Amniotic epithelial cell (primary cell): Measurements from ENCODE around the gene HYAL3.
"Not testable (repeated sequence)": the region's sequence is repeated elsewhere in the genome, so short reads cannot be mapped to it uniquely, and the experiment has no call there.

Experiments used
- DNase-seq: peaks from one replicate; pipeline ENCODE4 v3.0.0-alpha.2; 2010; ENCODE audit warnings: low read depth

Gene HYAL3

DNA sequence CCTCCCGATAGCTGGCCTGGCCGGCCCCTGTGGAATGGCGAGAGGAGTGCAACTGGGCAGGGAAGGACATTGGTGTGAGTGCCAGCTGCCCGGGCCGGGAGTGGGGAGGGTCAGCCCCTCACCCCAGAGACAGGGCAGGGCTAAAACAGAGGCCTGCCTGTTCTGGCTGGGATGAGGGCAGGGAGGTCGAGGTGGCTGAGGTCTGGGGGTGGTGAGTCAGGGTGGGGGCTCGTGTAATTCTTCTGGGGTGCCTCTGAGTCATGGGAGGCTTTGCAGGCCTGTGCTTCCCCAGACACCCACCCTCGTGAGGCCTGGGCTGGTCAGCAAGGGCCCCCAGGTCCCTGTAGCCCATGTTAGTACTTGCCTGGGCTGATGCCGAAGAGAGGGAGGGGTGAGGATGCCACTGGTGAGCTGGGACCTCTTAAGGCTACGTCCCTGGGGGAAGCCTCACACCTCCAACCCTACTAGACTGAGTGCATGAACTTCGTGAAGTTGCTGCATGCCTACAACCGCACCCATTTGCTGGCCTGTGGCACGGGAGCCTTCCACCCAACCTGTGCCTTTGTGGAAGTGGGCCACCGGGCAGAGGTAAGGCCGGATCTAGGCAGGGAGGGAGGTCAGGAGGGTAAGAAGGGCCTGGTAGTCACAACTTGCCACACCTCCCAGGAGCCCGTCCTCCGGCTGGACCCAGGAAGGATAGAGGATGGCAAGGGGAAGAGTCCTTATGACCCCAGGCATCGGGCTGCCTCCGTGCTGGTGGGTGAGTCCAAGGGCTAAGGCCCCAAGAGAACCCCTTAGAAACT lies 28.6 kb downstream of the HYAL3 start:
- peak; percentile 42 for DNase-seq

DNA sequence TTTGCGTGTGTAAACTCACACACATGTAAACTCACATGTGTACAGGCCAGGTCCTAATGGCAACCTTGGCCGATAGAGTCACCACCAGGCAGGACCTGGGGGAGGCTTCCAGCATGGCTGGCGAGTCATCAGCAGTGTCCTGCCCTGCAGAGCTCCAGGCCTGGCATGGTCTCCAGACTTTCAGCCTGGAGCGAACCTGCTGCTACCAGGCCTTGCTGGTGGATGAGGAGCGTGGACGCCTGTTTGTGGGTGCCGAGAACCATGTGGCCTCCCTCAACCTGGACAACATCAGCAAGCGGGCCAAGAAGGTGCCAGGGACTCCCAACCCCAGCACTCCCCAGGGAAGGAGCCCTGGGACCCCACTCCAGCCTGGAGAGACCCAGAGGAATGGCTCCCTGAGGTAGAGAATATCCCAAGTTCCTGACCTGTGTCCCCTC lies 29.2 kb downstream of the HYAL3 start:
- peak; percentile 58 for DNase-seq

DNA sequence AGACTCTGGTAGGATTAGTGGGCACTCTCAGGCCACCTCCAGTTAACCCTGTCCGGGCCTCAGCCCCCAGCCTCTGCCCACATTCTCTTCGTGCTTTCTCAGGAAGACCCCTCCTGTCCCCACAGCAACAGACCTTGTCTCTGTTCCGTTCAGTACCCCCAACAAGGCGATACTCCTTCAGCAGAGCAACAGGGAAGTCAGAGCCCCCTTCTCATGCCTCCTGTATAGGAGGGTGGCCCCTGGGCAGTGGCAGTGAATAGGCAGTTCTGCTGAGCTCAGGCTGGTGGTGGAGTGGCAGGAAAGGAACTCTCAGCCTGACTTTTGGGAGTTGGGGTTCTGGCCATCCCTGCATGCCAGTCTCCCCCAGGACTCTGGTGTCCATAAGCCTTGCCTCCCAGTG lies 29.7 kb downstream of the HYAL3 start:
- no peak for DNase-seq

DNA sequence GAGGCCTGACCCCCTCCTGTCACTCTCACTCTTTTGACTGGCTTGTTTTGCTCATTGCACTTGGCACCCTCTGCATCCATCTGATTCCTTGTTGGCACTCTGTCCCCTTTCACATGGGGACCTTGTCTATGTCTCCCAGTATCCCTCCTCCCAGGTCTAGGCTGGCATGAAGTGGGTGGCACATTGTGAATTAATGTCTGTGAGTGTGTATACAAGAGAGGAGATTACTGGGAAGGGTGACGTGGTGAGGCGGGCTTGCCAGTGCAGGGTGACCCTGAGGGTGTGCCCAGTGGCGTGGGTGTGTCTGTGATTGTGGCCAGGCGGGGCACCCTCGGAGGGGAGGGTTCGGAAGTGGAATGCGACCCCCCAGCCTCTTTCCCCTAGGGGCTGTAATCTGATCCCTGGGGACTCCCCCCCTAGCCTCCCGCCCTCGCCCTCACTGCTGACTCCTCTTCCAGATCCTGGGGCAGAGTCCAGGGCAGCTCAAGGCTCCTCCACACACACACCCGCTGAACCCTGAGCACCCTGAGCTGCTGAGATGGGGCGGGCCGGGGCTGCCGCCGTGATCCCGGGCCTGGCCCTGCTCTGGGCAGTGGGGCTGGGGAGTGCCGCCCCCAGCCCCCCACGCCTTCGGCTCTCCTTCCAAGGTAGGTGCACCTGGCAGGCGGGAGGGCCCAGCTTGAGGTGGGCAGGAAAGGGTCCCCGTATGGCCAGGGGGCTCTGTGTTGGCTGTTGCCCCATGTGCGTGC lies 30.3 kb downstream of the HYAL3 start, which contains the start of gene SEMA3B:
Gene SEMA3B, plus strand, starts transcription at position 445 of the 749 bp plus-strand sequence. Its CDS starts 94 bp downstream, at position 539.
- peak; percentile 29 for DNase-seq

DNA sequence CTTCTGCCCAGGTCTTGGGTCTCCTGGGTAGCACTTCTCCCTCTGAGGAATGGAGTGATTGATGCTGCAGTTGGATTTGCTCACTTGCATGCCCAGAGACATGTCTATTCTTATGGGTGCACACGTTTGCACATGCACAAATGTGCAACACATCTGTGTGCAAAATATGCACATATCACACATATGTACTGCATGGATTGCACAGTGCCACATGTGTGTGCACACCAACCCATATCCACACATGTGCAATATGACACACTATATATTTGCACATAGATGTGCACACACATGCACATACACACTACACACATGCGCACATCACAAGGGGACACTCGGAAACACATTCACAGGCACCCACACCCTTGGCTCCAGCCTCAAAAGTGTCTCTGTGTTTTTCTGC lies 30.9 kb downstream of the HYAL3 start:
- DNase-seq = no peak

DNA sequence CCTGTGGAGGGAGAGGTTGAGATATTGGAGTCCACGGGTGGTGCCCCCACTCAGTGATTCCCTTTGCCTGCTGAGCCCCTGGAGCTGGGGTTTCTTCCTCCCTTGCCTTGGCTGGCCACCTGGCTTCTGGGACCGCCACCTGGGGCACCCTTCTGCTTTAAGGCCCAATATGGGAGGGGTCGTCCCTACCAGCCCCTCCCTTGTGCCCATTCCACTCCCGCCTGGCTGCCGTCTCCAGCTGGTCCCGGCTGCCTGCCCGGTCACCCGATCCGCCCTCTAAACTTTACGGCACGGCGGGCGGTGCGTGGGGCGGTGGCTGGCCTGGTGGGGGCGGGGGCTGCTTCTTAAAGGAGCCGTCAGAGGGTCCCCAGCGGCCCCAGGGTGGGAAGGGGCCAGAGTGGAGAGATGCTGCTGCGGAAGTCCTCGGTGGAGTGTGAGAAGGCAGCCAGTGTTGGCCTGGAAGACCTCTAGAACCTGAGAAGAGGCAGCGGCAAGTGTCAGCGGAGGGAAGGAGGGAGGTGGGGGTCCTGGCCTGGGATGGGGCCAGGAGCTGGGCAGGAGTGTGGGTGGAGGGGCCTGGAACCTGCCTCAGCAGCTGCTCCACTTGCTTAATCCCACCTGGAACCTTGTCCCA lies 31.8 kb downstream of the HYAL3 start:
- DNase-seq = no peak

DNA sequence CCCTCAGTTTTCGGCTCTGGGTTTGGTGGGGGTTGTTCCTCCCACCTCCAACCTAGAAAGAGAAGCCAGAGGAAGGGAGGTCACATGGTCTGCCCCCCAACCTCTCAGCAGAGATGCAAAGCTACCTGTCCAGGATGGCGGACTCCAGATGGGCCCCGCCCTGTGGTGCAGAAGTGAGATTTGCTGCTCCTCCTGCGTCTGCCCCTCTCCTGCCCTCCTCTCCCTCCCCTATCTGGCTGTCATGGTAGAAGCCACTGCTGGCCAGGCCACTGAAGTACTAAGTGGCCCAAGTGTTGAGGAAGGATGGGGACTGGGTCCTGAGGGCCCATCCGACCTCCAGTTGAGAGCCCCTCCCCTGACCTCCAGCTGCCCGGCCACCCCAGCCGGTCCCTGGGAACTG lies 32.4 kb downstream of the HYAL3 start:
- DNase-seq = no peak

DNA sequence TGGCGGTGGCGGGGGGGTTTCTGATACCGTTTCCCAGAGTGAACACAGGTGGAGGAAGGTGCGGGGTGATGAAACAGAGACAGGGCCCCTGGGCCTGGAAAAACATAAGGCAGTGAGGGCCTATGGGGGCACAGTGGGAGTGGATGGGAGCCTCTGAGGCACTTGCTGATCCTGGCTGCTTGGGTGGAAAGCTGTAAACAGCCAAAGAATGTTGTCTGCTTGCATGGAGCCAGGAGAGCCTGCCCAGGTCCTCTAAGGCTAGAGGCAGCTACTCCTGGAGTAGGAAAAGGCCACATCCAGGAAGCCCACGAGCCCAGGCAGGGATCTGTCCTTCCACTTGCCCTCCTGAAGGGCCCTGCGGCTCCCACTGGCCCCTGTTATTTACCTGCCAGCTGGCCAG lies 33.2 kb downstream of the HYAL3 start:
- no peak for DNase-seq

DNA sequence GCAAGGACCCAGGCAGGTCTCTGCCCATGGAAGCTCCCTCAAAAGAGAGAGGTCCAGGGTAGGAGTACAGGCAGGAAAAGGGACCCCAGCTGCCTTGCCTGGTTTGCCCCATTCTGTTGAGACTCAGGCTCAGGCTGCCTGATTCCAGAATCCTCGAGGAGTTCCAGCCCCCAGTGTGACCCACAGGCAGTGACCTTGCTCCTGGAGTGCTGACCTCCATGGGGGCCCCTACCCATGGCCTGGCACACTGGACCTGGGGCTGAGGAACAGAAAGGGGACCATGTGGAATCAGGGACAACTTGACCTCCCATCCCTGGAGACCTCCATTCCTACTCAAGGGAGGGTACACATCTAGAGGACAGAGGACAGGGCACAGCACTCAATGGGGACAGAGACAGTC lies 33.6 kb downstream of the HYAL3 start:
- no peak for DNase-seq

DNA sequence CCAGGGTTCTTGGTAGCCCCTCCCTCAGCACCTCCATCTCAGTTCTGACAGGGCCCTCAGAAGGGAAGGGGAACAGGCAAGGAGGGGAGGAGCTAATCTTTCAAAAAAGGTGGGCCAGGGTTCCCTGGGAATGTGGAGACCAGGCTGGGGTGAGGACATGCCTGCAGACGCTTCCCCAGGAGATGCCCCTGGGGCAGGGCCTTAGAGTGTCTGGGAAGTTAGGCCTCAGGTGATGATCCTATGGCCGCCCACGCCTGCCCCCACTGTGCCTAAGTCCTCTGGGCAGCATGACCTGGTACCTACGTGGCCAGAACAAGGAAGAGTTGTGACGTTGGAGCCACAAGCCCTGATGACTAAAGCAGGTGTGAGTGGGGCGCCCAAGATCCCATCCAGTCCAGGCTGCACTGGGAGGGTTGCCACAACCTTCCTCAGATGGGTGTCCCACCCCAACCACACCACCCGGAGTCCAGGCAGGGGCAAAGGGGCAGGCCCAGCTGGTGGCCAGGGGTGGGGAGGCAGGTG lies 34.2 kb downstream of the HYAL3 start:
- DNase-seq = no peak

DNA sequence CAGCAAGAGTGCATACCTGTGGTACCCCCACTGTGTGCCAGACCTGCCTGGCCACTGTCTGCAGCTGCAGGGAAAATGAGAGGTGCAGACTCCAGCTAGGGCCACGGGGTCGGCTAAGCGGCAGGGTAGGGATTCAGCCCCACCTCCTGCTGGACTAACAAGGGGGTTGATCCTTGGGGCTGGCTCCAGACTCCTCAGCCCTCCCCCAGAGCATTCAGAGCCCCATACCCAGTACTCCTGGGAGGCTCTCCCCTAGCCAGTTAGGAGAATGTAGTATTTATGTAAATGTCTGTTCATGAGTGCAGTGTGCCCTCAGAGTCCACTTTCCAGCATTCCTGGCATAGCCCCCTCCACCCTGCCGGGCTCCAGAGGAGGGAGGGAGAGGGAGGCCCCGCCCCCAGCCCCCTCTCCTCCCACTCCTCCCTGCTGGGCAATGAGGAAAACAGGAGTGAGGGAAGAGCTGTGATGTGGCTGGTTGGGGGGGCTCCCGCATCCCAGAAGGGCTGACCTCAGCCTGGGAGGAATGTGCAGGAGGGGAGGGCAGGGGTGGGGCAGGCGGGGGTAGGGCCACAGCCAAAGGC lies 34.7 kb downstream of the HYAL3 start:
- DNase-seq = peak; percentile 95

DNA sequence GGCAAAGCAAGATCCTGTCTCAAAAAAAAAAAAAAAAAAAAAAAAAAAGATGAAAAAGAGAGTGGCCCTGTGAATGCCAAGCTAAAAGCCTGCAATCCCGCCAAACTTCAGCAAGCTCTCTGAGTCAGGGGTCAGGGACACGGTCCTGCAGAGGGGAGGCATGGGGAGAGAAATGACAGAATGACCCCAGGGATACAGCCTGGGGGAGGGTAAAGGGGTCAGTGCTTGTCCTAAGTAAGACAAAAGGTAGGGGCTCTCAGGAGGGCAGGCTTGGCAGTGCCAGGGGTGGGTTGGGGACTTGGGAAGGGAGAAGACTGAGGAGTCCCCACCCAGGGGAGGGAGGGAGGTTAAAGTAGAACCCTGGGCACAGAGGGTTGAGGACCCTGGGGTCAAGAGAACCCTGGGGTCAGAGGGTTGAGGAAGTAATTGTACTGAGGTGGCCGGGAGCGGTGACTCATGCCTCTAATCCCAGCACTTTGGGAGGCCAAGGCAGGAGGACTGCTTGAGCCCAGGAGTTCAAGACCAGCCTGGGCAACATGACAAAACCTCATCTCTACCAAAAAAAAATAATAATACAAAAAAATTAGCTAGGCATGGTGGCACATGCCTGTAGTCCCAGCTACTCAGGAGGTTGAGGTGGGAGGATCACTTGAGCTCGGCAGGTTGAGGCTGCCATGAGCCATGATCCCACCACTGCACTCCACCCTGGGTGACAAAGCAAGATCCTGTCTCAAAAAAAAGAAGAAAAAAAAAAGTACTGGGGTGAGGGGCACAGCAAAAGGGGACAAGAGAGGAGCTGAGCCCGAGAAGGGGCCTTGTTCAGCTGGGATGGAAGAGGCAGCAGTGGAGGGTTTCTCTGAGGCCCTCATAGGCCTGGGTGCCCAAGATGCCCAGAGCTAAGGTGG lies 35.5 kb downstream of the HYAL3 start:
- DNase-seq = no peak

DNA sequence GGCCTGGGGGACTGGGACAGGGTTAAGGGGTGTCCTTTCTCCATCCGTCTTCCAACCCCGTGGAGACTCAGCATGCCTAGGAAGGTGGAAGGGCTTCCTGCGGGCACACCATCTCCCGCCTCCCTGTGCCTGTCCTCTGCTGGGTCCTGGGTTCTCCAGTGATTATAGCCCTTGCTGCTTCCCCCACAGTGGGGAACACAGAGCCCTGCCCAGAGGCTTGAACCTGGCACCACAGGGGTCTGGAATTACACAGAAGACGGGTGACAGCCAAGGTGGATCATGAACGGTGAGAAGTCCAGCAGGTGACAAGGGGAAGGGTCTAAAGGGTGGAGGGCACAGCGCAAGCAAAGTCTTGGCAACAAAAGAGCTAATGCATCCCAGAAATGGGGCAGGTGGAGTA lies 36.4 kb downstream of the HYAL3 start:
- DNase-seq = no peak

DNA sequence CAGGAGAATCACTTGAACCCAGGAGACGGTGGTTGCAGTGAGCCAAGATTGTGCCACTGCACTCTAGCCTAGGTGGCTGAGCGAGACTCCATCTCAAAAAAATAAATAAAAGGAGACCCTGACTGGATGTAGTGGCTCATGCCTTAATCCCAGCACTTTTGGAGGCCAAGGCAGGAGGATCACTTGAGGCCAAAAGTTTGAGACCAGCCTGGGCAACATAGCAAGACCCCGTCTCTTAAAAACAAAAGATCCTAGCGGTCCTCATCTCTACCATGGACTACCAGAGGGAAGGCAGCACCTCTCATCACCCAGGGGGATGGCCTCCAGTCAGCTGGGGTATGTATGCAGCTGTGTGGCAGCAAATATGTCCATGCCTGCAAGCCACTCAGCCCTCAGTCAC lies 37.0 kb downstream of the HYAL3 start:
- not testable (repeated sequence) for DNase-seq

DNA sequence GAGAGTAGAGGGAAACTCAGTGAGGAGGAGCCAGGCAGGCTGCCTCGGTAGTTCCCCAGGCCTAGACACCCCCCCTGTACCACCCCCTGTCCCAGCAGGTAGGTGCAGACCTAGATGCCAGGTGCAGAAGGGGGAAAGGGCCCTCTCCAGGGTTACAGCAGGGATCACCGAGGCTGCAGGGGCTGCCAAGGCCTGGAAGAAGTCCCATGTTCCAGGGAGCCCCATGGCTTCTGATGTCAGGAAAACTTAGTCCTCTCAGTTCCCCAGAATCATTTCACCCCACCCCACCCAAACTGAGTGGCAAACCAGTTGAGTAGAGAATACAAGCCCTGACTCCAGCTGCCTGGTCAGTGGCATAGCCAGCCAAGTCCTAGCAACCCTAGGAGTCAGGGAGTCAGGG lies 37.7 kb downstream of the HYAL3 start:
- no peak for DNase-seq

DNA sequence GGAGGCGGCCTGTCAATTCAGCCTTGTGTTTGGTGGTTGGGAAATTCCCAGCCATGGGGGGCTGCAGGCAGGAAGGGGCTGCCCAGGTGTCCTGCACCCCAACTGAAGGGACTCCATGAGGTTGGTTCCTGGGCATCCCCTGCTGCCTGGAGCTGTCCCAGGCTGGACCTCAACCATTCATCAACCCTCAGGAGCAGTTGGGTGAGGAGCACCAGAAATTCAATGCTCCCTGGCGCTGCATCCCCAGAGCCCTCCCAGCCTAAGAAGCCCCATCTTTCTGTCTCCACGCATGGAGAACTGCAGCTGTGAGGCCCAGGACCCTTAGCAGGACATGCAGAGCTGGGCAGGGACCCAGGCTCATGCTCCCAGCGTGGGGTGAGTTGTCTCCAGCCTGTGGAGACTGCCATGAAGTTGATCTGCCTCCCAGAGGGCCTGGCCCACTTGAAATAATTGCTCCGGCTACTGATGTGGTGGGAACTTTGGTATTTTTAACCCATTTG lies 38.2 kb downstream of the HYAL3 start:
- DNase-seq = no peak

DNA sequence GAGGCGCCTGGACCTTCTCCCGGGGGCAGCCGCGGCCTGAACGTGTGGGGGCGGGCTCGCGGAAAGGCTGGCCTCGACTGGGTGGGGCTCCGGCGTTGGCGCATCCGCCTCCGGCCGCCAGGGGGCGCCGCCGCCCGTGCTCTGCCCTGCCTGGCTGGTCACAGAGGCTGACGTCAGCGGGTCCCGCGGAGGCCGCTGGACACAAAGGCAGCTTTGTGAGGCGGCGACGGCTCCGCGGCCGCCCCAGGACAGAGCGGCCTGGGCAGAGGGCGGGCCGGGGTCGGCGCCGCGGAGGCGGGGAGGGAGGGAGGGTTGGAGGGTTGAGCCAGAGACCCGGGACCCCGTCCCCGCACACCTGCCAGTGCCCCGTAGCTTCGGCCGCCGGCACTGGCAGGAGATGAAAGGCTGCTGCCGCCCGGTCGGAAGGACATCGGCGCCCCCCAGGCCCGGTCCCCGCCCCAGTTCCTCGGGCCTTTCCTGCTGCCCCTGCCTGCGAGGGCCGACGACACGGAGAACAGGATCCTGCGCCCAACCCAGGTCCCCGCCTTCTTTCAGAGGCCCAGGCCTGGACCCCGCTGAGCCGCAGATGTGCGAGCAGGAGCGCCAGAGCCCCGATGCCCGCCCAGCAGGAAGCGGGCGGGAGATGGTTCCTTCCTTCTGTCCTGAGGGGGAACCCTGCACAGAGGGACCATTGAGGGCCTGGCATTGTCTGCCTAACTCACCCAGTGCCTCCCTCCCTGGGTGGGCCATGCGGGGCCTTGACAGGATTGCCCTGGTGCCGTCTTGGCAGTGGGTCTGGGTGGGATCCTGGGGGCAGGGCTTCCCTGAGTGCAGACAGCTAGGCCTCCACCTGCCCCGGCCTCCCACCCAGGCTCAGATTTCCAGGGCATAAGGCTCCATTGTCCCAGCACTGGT lies 38.9 kb downstream of the HYAL3 start:
- peak; percentile 73 for DNase-seq

DNA sequence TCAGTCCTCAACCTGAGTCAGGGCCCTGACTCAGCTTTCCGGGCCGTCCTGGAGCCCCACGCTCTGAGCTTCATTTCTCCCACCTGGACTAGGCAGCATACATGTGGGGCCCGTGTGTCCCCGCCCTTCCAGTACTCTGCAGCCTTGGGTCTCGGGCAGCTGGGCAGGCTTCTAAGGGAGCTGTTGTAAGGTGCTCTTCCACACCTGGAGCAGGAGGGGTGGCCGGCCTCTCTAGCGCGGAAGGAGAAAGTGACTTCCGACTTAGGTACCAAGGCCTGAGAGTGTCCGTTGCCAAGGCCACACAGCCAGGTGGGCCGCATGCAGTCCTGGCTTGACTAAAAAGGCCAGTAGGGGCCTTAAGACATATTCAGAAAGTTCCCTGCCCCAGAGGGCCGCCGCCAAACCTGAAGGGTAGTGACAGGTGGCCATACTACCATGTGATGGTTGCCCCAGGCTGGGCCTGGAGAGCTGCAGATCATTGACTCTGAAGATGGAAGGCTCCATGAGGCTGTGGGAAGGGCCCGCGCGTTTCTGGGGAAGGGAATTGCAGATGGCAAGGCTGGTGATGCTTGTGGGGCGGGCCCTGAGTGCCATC lies 39.7 kb downstream of the HYAL3 start:
- no peak for DNase-seq

DNA sequence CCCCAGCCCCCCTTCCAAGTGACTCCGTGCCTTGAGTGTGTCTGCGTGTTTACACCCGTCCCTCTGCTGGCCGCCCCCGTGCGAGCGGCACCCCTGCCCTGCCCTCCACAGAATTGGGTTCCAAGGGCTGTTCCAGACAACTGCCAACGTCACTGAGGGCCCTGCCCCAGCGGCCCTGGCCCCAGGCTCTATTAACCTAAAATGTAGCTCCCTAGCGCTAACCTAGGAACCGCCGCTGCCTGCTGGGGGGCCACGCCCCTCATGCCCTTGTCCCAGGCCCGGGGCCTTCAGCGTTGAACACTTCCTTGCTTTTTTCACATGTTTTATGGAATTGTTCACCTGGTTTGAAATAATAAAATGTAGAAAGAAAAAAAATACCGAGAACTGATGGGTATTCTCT lies 40.2 kb downstream of the HYAL3 start:
- no peak for DNase-seq
